Measurements from ENCODE around the gene TRRAP.

Gene TRRAP

DNA sequence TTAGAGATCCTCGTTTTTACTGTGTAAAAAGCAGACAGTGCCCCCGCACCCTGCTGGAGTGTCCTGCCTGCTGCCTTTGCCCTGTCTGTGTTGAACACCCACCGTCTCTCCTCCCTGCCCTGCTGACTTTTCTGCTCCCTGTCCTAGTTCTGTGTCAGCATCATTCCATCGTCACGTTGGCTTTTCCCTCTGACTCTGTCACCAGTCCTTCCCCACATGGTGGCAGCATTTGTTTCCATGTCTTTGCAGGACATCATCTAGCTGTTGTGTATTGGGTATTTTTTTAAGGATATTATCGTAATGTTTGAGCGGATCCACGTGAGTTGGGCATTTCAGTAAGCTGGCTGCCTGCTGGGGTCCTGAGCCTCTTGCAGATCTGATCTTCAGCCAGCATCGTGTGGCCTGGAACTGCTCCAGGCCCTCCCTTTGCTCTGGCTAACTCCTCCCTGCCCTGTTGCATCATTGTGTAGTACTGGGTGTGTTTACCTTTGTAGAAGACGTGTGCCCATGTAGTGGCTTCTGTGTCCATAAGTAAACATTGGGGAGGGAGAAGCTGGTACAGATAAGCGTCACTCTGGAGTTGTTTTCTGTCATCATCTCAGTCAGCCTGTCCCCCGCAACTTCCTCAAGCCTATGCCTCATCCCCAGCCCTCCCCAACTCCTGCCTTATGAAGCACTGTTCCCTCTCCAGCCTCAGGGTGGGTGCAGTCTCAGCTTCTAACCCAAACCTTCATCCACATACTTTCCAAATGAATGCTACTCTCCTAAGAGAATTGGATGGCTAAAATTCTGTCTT is 44.3 kb downstream of the TRRAP start:
- Histone ChIP-seq H3K36me3 (ENCODE audit: control insufficient read depth in 2 of 2, insufficient read depth in 1 of 2, low read length in 2 of 2) (peaks cover 62 to 92% of the 10 kb centered on the region in 2 experiments), H3K9me3 (ENCODE audit: control insufficient read depth, insufficient read depth, low read depth, low read length) (no peaks in the 10 kb centered on the region), H3K4me3 (ENCODE audit: low read depth, low read length) (no peak overlapping the region), H3K4me1 (ENCODE audit: control insufficient read depth, insufficient read depth, low read length) (no peaks in the 10 kb centered on the region), H3K27ac (ENCODE audit: extremely low read depth, low read depth, low read length) (no peak overlapping the region)
- CTCF ChIA-PET, result no interaction called here
- POLR2A ChIA-PET, result interaction anchor here (0.7 kb wide), 1 partner anchor 430 kb away, joined by 7 read pairs; no protein-coding TSS in a partner anchor
- TF ChIP-seq, protein P1, sequence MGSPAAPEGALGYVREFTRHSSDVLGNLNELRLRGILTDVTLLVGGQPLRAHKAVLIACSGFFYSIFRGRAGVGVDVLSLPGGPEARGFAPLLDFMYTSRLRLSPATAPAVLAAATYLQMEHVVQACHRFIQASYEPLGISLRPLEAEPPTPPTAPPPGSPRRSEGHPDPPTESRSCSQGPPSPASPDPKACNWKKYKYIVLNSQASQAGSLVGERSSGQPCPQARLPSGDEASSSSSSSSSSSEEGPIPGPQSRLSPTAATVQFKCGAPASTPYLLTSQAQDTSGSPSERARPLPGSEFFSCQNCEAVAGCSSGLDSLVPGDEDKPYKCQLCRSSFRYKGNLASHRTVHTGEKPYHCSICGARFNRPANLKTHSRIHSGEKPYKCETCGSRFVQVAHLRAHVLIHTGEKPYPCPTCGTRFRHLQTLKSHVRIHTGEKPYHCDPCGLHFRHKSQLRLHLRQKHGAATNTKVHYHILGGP (tag by site-specific recombination; IDR thresholded peaks at IDR 0.05), result 0 out of 2 replicates have a peak, but pooled peaks have one; percentile 26
- TF ChIP-seq, protein P2, sequence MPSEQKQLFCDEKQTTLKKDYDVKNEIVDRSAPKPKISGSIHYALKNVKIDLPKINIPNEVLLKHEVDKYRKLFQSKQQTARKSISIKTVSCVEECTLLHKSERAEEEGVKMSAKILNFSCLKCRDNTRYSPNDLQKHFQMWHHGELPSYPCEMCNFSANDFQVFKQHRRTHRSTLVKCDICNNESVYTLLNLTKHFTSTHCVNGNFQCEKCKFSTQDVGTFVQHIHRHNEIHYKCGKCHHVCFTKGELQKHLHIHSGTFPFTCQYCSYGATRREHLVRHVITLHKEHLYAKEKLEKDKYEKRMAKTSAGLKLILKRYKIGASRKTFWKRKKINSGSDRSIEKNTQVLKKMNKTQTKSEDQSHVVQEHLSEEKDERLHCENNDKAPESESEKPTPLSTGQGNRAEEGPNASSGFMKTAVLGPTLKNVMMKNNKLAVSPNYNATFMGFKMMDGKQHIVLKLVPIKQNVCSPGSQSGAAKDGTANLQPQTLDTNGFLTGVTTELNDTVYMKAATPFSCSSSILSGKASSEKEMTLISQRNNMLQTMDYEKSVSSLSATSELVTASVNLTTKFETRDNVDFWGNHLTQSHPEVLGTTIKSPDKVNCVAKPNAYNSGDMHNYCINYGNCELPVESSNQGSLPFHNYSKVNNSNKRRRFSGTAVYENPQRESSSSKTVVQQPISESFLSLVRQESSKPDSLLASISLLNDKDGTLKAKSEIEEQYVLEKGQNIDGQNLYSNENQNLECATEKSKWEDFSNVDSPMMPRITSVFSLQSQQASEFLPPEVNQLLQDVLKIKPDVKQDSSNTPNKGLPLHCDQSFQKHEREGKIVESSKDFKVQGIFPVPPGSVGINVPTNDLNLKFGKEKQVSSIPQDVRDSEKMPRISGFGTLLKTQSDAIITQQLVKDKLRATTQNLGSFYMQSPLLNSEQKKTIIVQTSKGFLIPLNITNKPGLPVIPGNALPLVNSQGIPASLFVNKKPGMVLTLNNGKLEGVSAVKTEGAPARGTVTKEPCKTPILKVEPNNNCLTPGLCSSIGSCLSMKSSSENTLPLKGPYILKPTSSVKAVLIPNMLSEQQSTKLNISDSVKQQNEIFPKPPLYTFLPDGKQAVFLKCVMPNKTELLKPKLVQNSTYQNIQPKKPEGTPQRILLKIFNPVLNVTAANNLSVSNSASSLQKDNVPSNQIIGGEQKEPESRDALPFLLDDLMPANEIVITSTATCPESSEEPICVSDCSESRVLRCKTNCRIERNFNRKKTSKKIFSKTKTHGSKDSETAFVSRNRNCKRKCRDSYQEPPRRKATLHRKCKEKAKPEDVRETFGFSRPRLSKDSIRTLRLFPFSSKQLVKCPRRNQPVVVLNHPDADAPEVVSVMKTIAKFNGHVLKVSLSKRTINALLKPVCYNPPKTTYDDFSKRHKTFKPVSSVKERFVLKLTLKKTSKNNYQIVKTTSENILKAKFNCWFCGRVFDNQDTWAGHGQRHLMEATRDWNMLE (tag by site-specific recombination; conservative IDR thresholded peaks at IDR 0.05; ENCODE audit: low read depth), result peak; percentile 36; the same call in 1 of the 2 replicates
- TF ChIP-seq, protein P3, sequence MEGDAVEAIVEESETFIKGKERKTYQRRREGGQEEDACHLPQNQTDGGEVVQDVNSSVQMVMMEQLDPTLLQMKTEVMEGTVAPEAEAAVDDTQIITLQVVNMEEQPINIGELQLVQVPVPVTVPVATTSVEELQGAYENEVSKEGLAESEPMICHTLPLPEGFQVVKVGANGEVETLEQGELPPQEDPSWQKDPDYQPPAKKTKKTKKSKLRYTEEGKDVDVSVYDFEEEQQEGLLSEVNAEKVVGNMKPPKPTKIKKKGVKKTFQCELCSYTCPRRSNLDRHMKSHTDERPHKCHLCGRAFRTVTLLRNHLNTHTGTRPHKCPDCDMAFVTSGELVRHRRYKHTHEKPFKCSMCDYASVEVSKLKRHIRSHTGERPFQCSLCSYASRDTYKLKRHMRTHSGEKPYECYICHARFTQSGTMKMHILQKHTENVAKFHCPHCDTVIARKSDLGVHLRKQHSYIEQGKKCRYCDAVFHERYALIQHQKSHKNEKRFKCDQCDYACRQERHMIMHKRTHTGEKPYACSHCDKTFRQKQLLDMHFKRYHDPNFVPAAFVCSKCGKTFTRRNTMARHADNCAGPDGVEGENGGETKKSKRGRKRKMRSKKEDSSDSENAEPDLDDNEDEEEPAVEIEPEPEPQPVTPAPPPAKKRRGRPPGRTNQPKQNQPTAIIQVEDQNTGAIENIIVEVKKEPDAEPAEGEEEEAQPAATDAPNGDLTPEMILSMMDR (tag by site-specific recombination; IDR thresholded peaks at IDR 0.05), result peak; percentile 21; the same call in 1 of the 2 replicates
- TF ChIP-seq WT1 (tag by site-specific recombination; IDR thresholded peaks at IDR 0.05), result peak; percentile 53; the same call in 1 of the 2 replicates
- TF ChIP-seq ZNF510 (tag by site-specific recombination; IDR thresholded peaks at IDR 0.05; ENCODE audit: insufficient replicate concordance), result no peak
- no peak for TF ChIP-seq ZNF571 (tag by site-specific recombination; IDR thresholded peaks at IDR 0.05)
- TF ChIP-seq OSR2 (tag by site-specific recombination; IDR thresholded peaks at IDR 0.05), result peak; percentile 83
- peak; percentile 66 for TF ChIP-seq KLF1 (tag by site-specific recombination; IDR thresholded peaks at IDR 0.05)
- TF ChIP-seq ZIC2 (tag by site-specific recombination; IDR thresholded peaks at IDR 0.05), result peak; percentile 88
- TF ChIP-seq, protein P4, sequence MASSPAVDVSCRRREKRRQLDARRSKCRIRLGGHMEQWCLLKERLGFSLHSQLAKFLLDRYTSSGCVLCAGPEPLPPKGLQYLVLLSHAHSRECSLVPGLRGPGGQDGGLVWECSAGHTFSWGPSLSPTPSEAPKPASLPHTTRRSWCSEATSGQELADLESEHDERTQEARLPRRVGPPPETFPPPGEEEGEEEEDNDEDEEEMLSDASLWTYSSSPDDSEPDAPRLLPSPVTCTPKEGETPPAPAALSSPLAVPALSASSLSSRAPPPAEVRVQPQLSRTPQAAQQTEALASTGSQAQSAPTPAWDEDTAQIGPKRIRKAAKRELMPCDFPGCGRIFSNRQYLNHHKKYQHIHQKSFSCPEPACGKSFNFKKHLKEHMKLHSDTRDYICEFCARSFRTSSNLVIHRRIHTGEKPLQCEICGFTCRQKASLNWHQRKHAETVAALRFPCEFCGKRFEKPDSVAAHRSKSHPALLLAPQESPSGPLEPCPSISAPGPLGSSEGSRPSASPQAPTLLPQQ (tag by site-specific recombination; IDR thresholded peaks at IDR 0.05), result peak; percentile 82
- TF ChIP-seq ZFP69B (tag by site-specific recombination; IDR thresholded peaks at IDR 0.05), result 0 out of 2 replicates have a peak, but pooled peaks have one; percentile 60
- TF ChIP-seq ZNF549 (tag by site-specific recombination; IDR thresholded peaks at IDR 0.05), result no peak
- TF ChIP-seq HOXD13 (CRISPR knock-in tag; IDR thresholded peaks at IDR 0.05; ENCODE audit: borderline replicate concordance), result 0 out of 2 replicates have a peak, but pooled peaks have one; percentile 26
- peak; percentile 58 for TF ChIP-seq SCRT2 (tag by site-specific recombination; IDR thresholded peaks at IDR 0.05)
- TF ChIP-seq ZEB2 (tag by site-specific recombination; IDR thresholded peaks at IDR 0.05), result 0 out of 2 replicates have a peak, but pooled peaks have one; percentile 18
- TF ChIP-seq ZNF324 (tag by site-specific recombination; IDR thresholded peaks at IDR 0.05), result peak; percentile 82; the same call in 1 of the 2 replicates
- TF ChIP-seq GLIS2 (tag by site-specific recombination; IDR thresholded peaks at IDR 0.05), result no peak
- peak; percentile 30; the same call in 1 of the 2 replicates for TF ChIP-seq ZNF600 (tag by site-specific recombination; IDR thresholded peaks at IDR 0.05)
- no peak for TF ChIP-seq ZNF501 (tag by site-specific recombination; IDR thresholded peaks at IDR 0.05)
- TF ChIP-seq ZNF335 (tag by site-specific recombination; conservative IDR thresholded peaks at IDR 0.05), result peak; percentile 74
- TF ChIP-seq, protein P5, sequence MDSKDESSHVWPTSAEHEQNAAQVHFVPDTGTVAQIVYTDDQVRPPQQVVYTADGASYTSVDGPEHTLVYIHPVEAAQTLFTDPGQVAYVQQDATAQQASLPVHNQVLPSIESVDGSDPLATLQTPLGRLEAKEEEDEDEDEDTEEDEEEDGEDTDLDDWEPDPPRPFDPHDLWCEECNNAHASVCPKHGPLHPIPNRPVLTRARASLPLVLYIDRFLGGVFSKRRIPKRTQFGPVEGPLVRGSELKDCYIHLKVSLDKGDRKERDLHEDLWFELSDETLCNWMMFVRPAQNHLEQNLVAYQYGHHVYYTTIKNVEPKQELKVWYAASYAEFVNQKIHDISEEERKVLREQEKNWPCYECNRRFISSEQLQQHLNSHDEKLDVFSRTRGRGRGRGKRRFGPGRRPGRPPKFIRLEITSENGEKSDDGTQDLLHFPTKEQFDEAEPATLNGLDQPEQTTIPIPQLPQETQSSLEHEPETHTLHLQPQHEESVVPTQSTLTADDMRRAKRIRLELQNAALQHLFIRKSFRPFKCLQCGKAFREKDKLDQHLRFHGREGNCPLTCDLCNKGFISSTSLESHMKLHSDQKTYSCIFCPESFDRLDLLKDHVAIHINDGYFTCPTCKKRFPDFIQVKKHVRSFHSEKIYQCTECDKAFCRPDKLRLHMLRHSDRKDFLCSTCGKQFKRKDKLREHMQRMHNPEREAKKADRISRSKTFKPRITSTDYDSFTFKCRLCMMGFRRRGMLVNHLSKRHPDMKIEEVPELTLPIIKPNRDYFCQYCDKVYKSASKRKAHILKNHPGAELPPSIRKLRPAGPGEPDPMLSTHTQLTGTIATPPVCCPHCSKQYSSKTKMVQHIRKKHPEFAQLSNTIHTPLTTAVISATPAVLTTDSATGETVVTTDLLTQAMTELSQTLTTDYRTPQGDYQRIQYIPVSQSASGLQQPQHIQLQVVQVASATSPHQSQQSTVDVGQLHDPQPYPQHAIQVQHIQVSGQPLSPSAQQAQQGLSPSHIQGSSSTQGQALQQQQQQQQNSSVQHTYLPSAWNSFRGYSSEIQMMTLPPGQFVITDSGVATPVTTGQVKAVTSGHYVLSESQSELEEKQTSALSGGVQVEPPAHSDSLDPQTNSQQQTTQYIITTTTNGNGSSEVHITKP (tag by site-specific recombination; IDR thresholded peaks at IDR 0.05), result peak; percentile 67
- TF ChIP-seq ZBTB21 (tag by site-specific recombination; IDR thresholded peaks at IDR 0.05), result peak; percentile 93

Data from HEK293 (cell line).